Rectal smooth muscle tissue (tissue), 1 donor: ENCODE data around the gene GSS.
"Not testable (repeated sequence)": the region's sequence is repeated elsewhere in the genome, so short reads cannot be mapped to it uniquely, and the experiment has no call there.

Source experiments
- H3K27ac ChIP-seq: one replicate; pipeline ENCODE4 v1.7.0; 2013; ENCODE audit warnings: low read depth, low read length, inconsistent platforms
- H3K27me3 ChIP-seq: one replicate; pipeline ENCODE4 v1.7.0; 2013; ENCODE audit warnings: low read length; ENCODE audit not compliant: control insufficient read depth, insufficient read depth
- H3K36me3 ChIP-seq: one replicate; pipeline ENCODE4 v1.7.0; 2013; ENCODE audit warnings: low read length; ENCODE audit not compliant: control insufficient read depth, insufficient read depth
- H3K4me1 ChIP-seq: one replicate; pipeline ENCODE4 v1.7.0; 2013; ENCODE audit warnings: low read length; ENCODE audit not compliant: control insufficient read depth, insufficient read depth
- H3K4me3 ChIP-seq: one replicate; pipeline ENCODE4 v1.7.0; 2013; ENCODE audit warnings: low read length
- H3K9ac ChIP-seq: one replicate; pipeline ENCODE4 v1.7.0; 2013; ENCODE audit warnings: low read length

The GSS gene

DNA sequence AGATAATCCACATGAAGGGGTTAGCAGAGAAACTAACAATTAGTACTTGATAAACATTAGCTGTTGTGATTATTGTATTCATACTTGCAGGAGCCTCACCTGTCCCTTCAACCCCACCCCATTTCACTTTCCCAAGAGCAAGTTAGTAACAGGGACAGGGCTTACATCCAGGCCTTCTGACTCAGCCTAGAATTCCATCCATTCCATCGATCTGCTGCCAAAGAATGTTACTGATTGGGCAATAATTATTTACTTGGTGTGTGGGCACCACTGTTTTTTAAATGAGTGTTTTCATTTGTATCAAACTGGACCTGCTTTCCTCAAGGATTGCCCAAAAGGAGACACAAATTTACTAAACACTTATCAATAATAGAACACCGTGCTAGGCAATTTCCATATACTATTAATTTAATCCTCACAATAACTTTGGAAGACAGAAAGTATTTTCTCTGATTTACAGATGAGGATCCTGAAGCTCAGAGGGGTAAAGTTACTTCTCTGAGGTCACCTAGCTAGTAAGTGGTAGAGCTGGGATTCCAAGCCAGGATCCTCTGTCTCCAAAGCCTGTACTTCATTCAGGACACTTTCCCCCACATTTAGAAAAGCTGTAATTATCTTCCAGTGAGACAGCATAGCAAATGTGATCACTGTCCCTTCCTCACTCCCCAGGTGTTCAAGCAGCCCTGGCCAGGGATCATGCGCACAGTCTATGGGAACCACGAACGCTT lies 32.8 kb downstream of the GSS start:
- H3K36me3 ChIP-seq: peaks cover 47% of the 10 kb centered on the region
- no peak overlapping the region for H3K4me3 ChIP-seq
- H3K27me3 ChIP-seq: no peaks in the 10 kb centered on the region
- no peak overlapping the region for H3K27ac ChIP-seq
- H3K4me1 ChIP-seq: no peaks in the 10 kb centered on the region
- H3K9ac ChIP-seq: no peak overlapping the region

DNA sequence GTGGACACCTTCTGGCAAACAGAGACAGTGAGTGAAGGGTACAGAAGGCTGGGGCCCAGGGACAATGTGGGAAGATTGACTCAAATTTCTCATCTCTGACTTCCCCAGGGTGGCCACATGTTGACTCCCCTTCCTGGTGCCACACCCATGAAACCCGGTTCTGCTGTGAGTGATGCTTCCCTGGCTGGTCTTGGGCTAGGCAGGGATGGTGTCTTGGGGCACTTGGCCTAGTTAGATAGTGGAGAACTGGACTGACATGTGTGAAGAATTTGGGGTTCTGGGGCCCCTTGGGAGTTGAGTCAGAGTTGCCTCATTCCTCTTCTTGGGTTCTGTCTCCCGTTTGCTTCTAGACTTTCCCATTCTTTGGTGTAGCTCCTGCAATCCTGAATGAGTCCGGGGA lies 34.2 kb downstream of the GSS start:
- H3K9ac ChIP-seq: no peak overlapping the region
- no peak overlapping the region for H3K4me3 ChIP-seq
- H3K4me1 ChIP-seq: no peaks in the 10 kb centered on the region
- H3K36me3 ChIP-seq: peaks cover 39% of the 10 kb centered on the region
- H3K27me3 ChIP-seq: no peaks in the 10 kb centered on the region
- H3K27ac ChIP-seq: no peak overlapping the region

DNA sequence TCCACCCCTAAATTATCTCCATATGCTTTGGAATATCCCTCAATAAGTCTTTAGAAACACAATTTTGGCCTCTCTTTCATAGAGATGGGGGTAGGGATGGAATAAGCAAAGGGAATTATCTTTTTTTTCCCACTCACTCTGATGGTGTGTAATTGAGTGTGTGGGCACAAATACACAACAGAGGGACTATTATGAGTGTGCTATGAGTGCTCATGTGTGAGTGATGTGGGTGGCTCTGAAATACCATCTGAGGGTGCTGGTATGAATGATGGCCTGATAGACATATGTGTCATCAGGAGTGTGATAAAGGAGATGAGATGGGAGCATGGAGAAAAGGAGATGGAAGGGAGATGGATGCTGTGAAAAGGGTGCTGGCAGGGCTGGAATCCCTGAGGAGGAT lies 35.6 kb downstream of the GSS start:
- H3K9ac ChIP-seq: no peak overlapping the region
- H3K4me3 ChIP-seq: no peak overlapping the region
- no peak overlapping the region for H3K27ac ChIP-seq
- H3K36me3 ChIP-seq: peaks cover 27% of the 10 kb centered on the region
- no peaks in the 10 kb centered on the region for H3K4me1 ChIP-seq
- H3K27me3 ChIP-seq: no peaks in the 10 kb centered on the region

DNA sequence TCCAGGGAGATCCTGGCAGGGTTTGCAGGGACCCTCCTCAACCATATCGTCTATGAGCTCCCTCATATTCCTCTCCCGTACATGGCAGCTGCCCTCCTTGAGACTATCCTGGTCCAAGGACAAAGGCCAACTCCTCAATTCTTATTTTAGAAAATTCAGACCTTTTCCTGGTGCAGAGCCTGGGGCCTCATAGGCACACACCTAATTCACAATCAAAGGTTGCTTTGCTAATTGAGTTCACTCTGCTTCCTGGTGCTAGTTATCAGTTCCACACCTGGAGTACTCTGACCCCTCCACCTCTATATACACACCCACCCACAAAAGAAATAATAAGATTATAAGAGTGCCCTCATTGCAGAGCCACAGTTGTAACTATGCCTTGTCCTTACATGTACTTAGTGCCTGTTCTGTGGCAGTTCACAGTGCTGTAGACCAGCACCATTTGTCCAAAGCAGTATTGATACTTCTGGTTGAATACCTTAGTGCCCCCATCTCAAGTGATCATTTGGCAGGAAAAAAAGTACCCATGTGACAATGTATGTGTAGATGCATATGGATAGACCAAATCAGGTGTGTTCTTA lies 38.7 kb downstream of the GSS start:
- Histone ChIP-seq H3K4me3 (no peak overlapping the region), H3K27me3 (no peaks in the 10 kb centered on the region), H3K27ac (no peak overlapping the region), H3K4me1 (no peaks in the 10 kb centered on the region), H3K36me3 (peaks cover 31% of the 10 kb centered on the region), H3K9ac (no peak overlapping the region)

DNA sequence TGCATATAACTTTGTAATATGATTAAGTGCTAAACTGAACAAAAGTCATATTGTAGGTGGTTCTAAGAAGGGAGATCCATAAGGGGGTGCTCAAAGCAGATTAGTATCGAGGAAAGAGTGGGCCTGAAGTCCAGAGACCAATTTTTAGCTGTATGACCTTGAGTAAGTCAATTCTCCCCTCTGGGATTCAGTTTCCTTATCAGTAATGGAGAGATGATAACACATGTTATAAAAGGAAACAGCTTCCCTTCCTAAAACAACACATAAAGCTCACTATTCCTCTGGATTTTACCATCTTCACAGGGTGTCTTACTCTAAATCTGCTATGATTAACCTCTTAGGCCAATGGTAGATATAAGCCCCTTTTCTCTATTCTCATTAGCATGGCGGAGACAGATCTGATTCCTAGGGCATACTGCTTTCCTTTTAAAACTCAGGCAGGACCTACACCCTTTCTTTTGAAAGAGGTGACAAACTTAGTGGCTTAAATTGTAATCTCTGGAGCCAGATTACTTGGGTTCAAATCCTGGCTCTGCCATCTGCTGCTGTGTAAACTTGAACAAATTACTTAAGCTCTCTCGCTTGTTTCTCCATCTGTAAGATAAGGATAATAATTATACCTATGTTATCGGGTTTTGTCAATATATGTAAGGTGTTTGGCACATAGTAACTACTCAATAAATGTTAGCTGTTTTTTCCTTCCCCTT lies 39.7 kb downstream of the GSS start:
- Histone ChIP-seq H3K4me1 (no peaks in the 10 kb centered on the region), H3K36me3 (peaks cover 25% of the 10 kb centered on the region), H3K4me3 (no peak overlapping the region), H3K9ac (no peak overlapping the region), H3K27ac (no peak overlapping the region), H3K27me3 (no peaks in the 10 kb centered on the region)

DNA sequence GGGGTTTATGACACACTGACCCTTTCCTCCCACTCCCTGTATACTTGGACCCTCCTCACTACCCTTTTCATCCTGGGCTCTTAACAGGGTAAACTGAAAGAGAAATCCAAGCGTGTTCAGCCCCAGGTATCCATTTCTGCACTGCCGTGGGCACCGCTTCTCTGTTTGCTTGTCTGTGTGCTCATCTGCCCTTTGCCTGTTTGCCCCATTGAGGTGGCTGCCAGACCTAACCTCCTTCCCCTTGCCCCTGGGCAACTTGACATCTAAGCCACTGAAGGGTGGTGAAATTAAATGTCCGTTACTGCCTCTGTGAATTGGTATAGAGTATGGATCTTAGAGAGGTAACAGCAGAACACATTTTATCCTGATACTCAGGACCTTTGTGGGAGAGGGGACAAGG lies 40.5 kb downstream of the GSS start:
- no peaks in the 10 kb centered on the region for H3K4me1 ChIP-seq
- H3K9ac ChIP-seq: no peak overlapping the region
- H3K27ac ChIP-seq: no peak overlapping the region
- H3K4me3 ChIP-seq: no peak overlapping the region
- H3K27me3 ChIP-seq: no peaks in the 10 kb centered on the region
- peaks cover 19% of the 10 kb centered on the region for H3K36me3 ChIP-seq

DNA sequence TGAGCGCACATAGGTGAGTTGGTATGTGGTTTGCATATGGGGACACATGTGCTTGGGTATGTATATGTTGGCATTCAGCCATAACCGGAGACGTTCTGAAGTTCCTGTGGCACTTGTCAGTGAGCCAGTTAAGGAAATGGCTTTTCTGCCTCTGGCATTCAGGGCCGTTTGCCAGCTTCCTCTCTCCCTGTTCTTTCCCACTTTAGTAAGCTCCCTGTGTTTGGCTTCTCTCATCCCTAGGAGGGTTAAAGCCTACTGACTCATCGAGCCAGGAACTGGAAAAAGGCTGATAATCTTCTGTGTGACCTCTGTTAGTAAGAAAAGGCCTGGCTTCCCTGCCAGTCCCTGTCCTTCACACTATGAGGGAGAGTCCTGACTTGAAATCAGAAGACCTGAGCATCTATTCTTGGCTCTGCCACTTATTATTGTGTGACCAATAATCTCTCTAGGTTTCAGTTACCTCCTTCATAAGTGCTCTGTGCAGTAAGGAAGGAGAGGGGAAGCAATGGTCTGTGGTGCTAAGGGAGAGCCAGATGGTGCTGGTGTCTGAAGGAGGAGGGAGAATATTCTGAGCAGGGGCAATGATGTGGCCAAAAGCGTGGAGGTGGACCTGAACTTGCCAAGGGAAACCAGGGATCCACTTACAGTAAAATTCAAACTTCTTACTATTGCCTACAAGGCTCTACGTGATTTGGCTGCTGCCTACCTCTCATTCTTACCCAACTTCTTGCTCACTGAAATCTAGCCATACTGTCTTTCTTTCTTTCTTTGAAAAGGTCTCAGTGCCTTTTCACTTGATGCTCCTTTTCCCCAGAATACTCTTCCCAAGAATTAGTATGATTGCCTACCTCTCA lies 47.8 kb downstream of the GSS start:
- peaks cover 5% of the 10 kb centered on the region for H3K4me1 ChIP-seq
- H3K36me3 ChIP-seq: no peaks in the 10 kb centered on the region
- H3K9ac ChIP-seq: no peak overlapping the region
- no peak overlapping the region for H3K4me3 ChIP-seq
- H3K27ac ChIP-seq: peak overlapping the region; percentile 15
- no peaks in the 10 kb centered on the region for H3K27me3 ChIP-seq

DNA sequence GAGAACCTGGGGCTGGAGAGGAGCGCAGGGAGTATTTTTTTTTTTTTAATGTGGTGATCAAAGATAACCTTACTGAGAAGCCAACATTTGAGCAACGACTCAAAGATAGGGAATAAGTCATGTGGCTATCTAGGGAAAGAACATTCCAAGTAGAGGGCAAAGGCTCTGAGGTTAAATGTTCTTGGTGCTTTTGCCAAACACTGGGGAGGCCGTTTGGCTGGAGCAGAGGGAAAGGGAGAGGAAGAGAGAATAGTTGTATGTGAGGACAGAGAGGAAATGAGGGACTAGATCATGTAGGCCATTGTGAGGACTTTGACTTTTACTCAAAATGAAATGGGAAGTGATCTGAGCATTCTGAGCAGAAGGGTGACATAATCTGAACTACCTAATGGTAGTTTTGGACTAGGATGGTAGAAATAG lies 51.4 kb downstream of the GSS start:
- Histone ChIP-seq H3K9ac (no peak overlapping the region), H3K27me3 (no peaks in the 10 kb centered on the region), H3K27ac (no peak overlapping the region), H3K4me3 (no peak overlapping the region), H3K36me3 (no peaks in the 10 kb centered on the region), H3K4me1 (peaks cover 5% of the 10 kb centered on the region)

DNA sequence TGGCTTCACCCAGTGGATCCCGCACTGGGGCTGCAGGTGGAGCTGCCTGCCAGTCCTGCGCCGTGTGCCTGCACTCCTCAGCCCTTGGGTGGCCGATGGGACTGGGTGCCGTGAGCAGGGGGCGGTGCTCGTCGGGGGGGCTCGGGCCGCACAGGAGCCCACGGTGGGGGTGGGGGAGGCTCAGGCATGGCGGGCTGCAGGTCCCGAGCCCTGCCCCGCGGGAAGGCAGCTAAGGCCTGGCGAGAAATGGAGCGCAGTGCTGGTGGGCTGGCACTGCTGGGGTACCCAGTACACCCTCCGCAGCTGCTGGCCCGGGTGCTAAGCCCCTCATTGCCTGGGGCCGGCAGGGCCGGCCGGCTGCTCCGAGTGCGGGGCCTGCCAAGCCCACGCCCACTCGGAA lies 56.9 kb downstream of the GSS start:
- H3K4me1 ChIP-seq: not testable (repeated sequence)

DNA sequence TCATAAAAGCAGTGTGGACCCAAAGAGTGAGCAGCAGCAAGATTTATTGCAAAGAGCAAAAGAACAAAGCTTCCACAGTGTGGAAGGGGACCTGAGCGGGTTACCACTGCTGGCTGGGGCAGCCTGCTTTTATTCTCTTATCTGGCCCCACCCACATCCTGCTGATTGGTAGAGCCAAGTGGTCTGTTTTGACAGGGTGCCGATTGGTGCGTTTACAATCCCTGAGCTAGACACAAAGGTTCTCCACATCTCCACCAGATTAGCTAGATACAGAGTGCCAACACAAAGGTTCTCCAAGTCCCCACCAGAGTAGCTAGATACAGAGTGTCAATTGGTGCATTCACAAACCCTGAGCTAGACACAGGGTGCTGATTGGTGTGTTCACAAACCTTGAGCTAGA lies 57.5 kb downstream of the GSS start:
- H3K4me1 ChIP-seq, H3K9ac ChIP-seq, H3K4me3 ChIP-seq, H3K27me3 ChIP-seq, H3K36me3 ChIP-seq, H3K27ac ChIP-seq: not testable (repeated sequence)

More for the DNA sequence above, 56.9 kb downstream of the GSS start:
- H3K27ac ChIP-seq, H3K4me3 ChIP-seq, H3K36me3 ChIP-seq, H3K27me3 ChIP-seq, H3K9ac ChIP-seq: not testable (repeated sequence)

DNA sequence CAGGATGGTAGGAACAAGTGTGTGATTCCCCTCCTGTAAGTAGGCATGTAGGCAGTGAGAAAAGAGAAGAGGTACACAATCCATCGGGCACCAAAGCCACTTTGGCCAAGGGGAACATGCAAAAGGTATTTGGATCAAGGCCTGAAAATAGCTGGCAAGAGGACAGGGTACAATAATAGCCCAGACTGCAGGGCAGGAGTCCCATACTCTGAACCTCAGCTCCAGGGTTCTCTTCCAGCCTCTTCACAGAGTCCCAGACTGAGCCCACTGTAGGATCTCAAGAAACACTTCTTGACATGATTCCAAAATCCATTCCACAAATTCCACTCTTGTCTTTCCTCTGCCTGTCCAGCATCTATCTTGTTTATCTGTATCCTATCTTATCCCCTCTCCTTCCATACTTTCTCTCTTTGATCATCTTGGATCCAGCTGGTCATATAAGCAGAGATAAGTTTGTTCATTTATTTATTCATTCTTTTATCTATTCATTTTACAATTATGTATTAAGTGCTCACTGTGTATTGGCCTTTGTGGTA lies 59.5 kb downstream of the GSS start:
- Histone ChIP-seq H3K27ac (no peak overlapping the region), H3K4me1 (peaks cover 4% of the 10 kb centered on the region), H3K27me3 (no peaks in the 10 kb centered on the region), H3K36me3 (no peaks in the 10 kb centered on the region), H3K4me3 (no peak overlapping the region), H3K9ac (no peak overlapping the region)

DNA sequence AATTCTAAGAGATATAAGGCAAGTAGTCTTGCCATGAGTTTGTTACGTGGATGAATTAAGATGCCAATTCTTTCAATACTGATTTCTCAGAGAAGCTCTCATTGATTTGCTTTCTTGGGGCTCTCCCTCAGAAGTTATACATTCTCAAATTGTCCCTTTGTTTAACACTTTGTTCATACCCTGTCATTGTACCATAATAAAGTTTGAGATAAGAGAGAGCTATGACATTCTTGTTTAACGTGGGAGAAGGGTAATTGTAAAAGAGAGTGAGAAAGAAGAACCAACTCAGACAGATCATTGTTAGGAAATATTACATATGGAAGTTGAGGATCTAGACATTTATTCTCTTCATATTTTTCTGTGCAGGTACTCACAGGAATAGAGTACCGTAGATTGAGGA lies 60.1 kb downstream of the GSS start:
- no peak overlapping the region for H3K27ac ChIP-seq
- H3K9ac ChIP-seq: no peak overlapping the region
- no peaks in the 10 kb centered on the region for H3K27me3 ChIP-seq

More for the DNA sequence above, 60.1 kb downstream of the GSS start:
- H3K4me3 ChIP-seq: no peak overlapping the region
- no peaks in the 10 kb centered on the region for H3K36me3 ChIP-seq
- peaks cover 4% of the 10 kb centered on the region for H3K4me1 ChIP-seq
